SK-N-MC (cell line): ENCODE data around the gene SIAE.

ENCODE experiments used
- EZH2 ChIP-seq: fragments of 200-600 bp; sonication (generic); IDR thresholded peaks from one replicate; pipeline ENCODE4 v1.6.1; 2017; ENCODE audit warnings: antibody characterized with exemption
- FOXP2 ChIP-seq: optimal IDR thresholded peaks from 2 replicates; pipeline ENCODE3; 2011; ENCODE audit warnings: mild to moderate bottlenecking, moderate library complexity; ENCODE audit not compliant: insufficient read depth; ENCODE audit errors: extremely low read length, control extremely low read depth
- POLR2AphosphoS5 ChIP-seq: IDR thresholded peaks from 2 replicates; pipeline ENCODE4 v1.6.1; 2012; ENCODE audit warnings: mild to moderate bottlenecking, low read depth, low read length, borderline replicate concordance

DNA sequence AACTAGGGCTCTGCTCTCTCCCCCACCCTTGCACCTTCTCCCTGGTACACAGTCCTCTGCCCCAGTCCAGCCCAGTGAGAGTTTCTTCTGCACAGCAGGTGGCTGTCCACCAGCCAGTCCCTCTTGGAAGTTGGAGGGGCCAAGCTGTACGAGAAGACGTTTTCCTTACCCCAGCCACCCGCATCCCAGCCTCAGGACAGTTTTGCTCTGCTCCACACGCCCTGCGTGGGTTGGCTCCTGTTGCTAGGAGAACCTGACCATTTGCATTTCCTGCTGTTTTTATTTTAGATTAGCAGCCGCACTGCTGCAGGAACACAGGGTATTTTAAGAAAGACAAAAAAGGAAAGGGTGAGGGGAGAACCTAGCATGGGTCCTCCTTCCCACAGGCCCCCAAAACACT is 48.6 kb upstream of the SIAE start:
- TF ChIP-seq POLR2AphosphoS5 (no peak), EZH2 (no peak), FOXP2 (no peak)
